Kasumi-1 (cell line): ENCODE data around the gene CIAO2B.
"Not testable (repeated sequence)": the region's sequence is repeated elsewhere in the genome, so short reads cannot be mapped to it uniquely, and the experiment has no call there.

Source experiments
- DNase-seq, 2 experiments: peaks; one replicate each; lab custom pipeline; 2025; lab: John Stamatoyannopoulos, UW

CIAO2B gene

DNA sequence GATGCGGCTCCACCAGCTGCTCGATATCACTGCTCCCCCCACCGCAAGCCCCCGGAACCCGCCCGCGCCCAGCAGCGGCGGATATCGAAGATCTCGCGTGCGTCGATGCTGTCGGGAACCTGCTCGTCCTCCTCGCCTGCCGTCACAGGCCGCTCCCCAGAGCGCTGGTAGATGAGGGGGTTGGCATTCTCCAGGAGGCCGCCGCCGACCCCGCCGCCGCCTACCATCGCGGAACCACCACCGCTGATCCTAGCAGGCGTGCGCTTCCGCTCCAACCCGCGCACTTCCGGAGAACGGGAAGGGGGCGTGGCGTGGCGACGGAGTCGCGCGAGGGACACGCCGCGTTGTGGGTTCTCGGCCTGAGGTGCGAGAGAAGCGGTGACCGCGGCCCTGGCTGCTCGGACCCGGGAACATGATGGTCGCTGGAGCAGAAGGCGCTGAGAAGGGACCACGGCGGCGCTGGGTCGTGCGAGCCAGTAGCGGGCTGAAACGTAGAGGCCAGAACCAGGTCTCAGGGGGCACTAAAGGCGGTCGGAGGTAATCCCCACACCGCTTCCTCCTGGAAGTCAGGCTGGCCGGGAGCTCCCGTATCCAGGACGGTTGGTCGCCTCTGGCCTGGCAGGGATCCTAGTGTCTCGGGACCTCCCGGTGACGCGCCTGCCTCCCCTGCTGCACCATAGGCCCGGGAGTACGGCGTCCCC, at the start of gene CIAO2B:
CIAO2B (minus strand) TSS at position 265 of the 701 bp plus-strand sequence; CDS start at position 227, 38 bp downstream.
- peak; percentile 63 to 64 for DNase-seq

DNA sequence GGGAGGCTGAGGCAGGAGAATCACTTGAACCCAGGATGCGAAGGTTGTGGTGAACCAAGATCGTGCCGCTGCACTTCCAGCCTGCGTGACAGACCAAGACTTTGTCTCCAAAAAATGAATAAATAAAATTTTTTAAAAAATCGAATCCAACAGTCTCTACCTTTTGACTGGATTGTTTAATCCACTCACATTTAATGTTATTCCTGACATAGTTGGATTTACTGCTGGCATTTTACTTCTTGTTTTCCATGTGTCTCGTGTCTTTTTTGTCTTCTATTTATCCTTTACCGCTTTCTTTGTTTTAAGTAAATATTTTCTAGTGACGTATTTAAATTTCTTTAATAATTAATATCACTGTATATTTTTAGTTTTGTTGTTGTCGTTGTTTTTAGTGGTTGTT, 48.8 kb upstream of the CIAO2B start:
- DNase-seq, result no peak

DNA sequence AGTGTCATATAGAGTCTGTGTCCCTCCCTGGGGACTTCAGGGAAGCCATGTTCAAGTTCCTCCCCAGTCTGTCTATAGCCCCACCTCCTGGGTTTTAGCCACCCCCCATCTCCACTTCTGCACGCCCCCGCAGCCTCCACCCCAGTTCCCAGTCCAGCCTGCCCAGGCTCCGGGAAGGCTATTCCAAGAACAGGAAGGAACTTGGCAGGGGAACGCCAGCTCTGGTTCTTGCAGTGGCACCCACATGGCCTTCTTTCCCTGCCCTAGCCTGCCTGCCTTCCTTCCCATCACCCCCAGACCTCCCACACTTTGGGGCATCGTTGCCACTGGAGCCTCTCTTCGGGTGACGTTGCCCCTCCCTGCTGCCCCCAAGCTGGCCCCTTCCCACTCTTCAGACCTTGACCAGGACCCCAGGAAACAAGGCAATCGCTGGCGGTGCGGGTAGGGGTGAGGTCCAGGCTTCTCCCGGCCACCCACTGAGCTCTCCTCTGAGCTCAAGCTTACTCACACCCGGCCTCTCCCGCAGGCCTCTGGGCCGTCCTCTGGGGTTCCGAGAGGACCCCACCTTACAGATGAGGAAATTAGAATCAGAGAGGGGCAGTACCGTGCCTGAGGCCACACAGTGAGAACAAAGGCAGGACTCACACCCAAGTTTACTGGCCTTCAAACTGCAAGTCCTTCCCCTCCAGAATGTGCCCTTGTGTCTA, 45.0 kb upstream of the CIAO2B start:
- DNase-seq, result no peak

- DNase-seq, result peak; percentile 82 to 86
These were observed 43.3 kb upstream of the CIAO2B start for GRCh38 chr16:66977341-66978113.

GRCh38 chr16:66976746-66977145, 42.5 kb upstream of the CIAO2B start:
- no peak for DNase-seq

DNA sequence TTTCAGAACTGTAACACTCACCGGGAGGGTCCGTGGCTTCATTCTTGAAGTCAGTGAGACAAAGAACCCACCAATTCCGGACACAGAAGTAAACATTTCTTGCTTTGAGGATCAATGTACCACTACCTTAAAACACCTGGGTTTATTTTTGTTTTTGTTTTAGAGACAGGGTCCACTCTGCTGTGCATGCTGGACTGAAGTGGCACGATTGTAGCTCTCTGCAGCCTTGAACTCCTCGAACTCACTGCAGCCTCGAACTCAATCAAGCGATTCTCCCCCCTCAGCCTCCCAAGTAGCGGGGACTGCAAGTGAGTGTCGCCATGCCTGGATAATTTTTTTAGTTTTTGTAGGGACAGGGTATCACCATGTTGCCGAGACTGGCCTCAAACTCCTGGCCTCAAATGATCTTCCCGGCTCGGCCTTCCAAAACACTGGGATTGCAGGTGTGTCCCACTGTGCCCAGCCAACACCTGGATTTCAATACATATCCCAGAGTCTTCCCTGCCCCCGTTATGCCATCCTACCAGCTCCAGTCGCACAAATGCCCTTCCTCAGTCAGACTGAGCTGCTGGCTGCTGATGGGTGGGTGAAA, 41.2 kb upstream of the CIAO2B start:
- DNase-seq, result no peak

DNA sequence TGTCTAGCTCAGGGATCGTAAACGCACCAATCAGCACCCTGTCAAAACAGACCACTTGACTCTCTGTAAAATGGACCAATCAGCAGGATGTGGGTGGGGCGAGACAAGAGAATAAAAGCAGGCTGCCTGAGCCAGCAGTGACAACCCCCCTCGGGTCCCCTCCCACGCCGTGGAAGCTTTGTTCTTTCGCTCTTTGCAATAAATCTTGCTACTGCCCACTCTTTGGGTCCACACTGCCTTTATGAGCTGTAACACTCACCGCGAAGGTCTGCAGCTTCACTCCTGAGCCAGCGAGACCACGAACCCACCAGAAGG, 40.7 kb upstream of the CIAO2B start:
- not testable (repeated sequence) for DNase-seq

DNA sequence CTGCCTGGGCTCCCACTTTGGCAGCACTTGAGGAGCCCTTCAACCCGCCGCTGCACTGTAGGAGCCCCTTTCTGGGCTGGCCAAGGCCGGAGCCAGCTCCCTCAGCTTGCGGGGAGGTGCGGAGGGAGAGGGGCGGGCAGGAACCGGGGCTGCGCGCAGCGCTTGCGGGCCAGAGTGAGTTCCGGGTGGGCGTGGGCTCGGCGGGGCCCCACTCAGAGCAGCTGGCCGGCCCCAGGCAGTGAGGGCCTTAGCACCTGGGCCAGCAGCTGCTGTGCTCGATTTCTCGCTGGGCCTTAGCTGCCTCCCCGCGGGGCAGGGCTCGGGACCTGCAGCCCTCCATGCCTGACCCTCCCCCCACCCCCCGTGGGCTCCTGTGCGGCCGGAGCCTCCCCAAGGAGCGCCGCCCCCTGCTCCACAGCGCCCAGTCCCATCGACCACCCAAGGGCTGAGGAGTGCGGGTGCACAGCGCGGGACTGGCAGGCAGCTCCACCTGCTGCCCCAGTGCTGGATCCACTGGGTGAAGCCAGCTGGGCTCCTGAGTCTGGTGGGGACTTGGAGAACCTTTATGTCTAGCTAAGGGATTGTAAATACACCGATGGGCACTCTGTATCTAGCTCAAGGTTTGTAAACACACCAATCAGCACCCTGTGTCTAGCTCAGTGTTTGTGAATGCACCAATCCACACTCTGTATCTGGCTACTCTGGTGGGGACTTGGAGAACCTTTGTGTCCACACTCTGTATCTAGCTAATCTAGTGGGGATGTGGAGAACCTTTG, 40.1 kb upstream of the CIAO2B start:
- not testable (repeated sequence) for DNase-seq

DNA sequence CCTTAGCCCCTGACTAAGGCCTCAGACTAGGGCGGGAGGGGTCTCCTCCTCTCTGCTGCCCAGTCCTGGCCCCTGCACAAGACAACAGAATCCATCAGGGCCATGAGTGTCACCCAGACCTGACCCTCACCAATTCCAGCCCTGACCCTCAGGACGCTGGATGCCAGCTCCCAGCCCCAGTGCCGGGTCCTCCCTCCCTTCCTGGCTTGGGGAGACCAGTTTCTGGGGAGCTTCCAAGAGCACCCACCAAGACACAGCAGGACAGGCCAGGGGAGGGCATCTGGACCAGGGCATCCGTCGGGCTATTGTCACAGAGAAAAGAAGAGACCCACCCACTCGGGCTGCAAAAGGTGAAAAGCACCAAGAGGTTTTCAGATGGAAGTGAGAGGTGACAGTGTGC, 39.5 kb upstream of the CIAO2B start:
- no peak for DNase-seq

GRCh38 chr16:66972983-66973382, 38.8 kb upstream of the CIAO2B start:
- DNase-seq, result no peak

GRCh38 chr16:66970775-66971720, 36.8 kb upstream of the CIAO2B start:
- no peak for DNase-seq

GRCh38 chr16:66968847-66969246, 34.6 kb upstream of the CIAO2B start:
- DNase-seq, result no peak

DNA sequence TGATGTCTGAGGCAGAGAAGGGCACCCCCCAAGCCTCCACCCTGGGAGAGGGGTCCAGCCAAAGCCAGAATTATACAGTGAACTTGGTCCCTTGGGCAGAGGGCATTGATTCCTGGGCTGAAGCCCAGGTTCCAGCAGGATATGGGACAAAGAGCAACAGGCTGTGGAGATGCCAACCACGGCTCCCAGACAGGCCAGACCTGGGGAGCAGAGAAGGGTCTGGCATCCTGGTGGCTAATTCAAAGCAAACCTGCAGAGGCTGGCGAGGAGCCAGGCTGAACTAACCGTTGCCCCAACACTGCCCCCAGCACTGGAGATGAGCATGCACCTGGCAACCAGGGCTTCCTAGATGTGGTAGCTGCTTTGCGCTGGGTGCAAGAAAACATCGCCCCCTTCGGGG, 29.8 kb upstream of the CIAO2B start:
- no peak for DNase-seq

DNA sequence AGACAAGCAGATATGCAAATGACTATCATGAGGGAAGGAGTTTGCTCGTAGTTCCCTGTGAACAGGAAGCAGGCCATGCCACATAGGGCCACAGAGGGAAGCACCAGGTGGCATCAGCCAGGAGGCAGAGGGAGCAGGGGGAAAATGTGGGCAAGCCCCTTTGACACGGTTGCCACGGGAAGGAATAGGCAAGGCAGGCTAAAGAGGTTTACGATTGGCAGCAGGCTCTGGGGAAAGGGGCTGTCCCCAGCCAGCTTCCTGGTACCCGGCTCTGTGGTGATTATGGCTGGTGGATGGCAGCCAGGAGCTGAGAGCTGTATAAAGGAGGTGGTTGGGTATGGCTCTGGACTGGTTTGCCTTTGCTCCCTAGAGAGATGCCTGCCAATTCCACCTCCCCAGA, 27.7 kb upstream of the CIAO2B start:
- peak in 1 of 2 experiments; percentile 10 for DNase-seq

DNA sequence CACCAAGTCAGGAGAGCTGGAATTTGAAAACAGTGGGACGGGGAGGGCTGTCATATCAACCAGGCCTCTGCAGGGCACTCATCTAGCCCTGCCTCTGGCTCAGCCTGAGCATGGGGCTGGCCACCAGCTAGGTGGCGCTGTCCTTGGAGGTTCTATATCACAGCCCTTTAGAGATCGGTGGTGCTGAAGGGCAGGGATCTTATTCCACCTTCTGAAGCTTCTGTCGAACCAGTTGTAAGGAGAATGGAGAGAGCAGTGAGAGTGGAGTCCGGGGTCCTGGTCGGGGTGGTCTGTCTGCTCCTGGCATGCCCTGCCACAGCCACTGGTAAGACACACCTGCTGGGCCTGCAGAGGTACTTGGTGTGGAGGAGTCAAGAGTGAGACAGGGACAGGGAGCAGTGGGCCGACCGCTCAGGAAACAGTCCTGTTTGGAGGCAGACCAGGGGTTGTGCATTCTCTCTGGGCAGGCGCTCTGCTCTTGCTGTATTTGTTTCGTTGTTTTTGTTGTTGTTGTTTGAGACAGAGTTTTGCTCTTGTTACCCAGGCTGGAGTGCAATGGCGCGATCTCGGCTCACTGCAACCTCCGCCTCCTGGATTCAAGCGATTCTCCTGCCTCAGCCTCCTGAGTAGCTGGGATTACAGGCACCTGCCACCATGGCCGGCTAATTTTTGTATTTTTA, 27.0 kb upstream of the CIAO2B start, which contains the start of gene CES3:
CES3 (plus strand) TSS at position 202 of the 680 bp plus-strand sequence; CDS start at position 244, 42 bp downstream.
- peak; percentile 96 to 97 for DNase-seq

DNA sequence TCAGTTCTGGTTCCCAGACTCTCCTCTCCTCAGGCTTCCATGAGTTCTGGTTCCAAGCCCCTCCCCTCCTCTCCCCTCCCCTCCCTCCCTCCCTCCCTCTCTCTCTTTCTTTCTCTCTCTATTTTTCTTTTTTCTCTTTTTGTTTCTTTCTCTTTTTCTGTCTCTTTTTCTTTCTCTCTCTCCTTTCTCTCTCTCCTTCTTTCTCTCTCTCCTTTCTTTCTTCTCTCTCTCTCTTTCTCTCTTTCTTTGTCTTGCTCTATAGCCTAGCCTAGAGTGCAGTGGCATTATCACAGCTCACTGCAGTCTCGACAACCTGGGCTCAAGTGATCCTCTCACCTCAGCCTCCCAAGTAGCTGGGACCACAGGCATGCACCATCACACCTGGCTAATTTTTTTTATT, 26.1 kb upstream of the CIAO2B start:
- DNase-seq, result no peak

- no peak for DNase-seq
These were observed 25.5 kb upstream of the CIAO2B start for GRCh38 chr16:66959704-66960161.

DNA sequence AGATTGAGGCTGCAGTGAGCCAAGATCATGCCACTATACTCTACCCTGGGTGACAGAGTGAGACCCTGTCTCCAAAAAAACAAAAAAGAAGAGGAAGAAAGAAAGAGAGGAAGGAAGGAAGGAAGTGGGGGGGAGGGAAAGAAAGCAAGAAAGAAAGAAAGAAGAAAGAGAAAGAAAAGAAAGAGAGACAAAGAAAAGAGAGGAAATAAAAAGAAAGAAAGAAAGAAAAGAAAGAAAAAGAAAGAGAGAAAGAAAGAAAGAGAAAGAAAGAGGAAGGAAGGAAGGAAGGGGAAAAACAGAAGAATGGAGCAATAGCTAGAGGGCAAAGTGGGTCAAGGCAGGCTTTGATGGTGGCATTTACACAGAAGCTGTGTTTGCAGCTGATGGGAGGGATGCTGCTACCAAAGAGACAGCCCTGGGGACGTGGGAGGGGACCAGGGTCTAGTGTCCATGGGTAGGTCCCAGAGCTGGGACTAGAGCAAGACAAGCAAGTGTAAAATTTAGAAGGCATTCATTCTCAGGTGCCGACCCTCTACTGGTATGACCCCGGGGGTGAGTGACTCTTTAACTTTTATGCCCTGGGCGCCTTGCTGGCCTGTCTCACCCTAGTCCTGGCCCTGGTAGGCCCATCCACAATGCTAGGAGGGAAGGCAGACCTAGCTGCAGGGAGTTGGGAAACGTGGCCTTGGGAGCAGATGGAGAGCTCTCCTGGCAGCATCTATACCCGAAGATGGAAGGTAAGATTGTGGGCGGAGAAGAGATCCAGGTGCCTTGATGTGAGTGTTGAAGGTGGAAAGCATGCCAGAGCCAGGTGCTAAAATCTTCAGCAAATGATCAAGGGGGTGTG, 24.9 kb upstream of the CIAO2B start:
- DNase-seq, result no peak

GRCh38 chr16:66956154-66956457, 21.9 kb upstream of the CIAO2B start:
- DNase-seq, result not testable (repeated sequence)
